IMR-90 (cell line): Measurements from ENCODE around the gene ITIH4. TPM values are rescaled to one million over a fixed set of nuclear protein-coding genes. Genes with fewer than 3 reads are reported as not detected.

ENCODE experiments used
- ATAC-seq: fragments of 200-7000 bp; cut with Tn5 transposase; 2 replicates; pipeline ENCODE4 v1.9.1; 2020; ENCODE audit warnings: low read depth, mild to moderate bottlenecking, moderate library complexity
- BruUV-seq: library from RNA; stranded (reverse); fragments of 400-500 nt; replicated peaks from 2 replicates; lab custom pipeline; 2021; lab: Mats Ljungman, UMichigan
- CTCF ChIA-PET: fragments of 300-600 bp; formaldehyde crosslinking; extraction: SDS; loops from one replicate; lab custom pipeline; 2021; ENCODE audit warnings: antibody characterized with exemption; lab: Yijun Ruan, JAX
- POLR2A ChIA-PET: fragments of 300-600 bp; sonication (Branson Sonifier 250); formaldehyde crosslinking; loops from one replicate; lab custom pipeline; 2022; ENCODE audit warnings: antibody characterized with exemption; ENCODE audit not compliant: unreplicated experiment; lab: Charles Lee
- DNase-seq: peaks from one replicate; pipeline ENCODE4 v3.0.0; 2013
- H2AFZ ChIP-seq: replicated peaks from 2 replicates; pipeline ENCODE3; 2013; ENCODE audit warnings: low read length, mild to moderate bottlenecking; ENCODE audit not compliant: poor library complexity
- H2AK5ac ChIP-seq: 2 replicates; pipeline ENCODE4 v1.6.1; 2013; ENCODE audit warnings: low read depth, low read length, inconsistent platforms
- H2AK9ac ChIP-seq: replicated peaks from 2 replicates; pipeline ENCODE3; 2013; ENCODE audit warnings: mild to moderate bottlenecking, low read depth, low read length, moderate library complexity; ENCODE audit not compliant: poor library complexity
- H2BK120ac ChIP-seq: 2 replicates; pipeline ENCODE4 v1.6.1; 2013; ENCODE audit warnings: low read depth, low read length, inconsistent platforms
- H2BK15ac ChIP-seq: 3 replicates; pipeline ENCODE4 v1.6.1; 2013; ENCODE audit warnings: low read depth, low read length, inconsistent platforms
- H2BK20ac ChIP-seq: 2 replicates; pipeline ENCODE4 v1.6.1; 2013; ENCODE audit warnings: low read depth, mild to moderate bottlenecking, inconsistent platforms, low read length, moderate library complexity
- H2BK5ac ChIP-seq: 2 replicates; pipeline ENCODE4 v1.6.1; 2013; ENCODE audit warnings: mild to moderate bottlenecking, low read depth, low read length, inconsistent platforms; ENCODE audit not compliant: poor library complexity, severe bottlenecking
- H3K14ac ChIP-seq: replicated peaks from 2 replicates; pipeline ENCODE4 v1.6.1; 2013; ENCODE audit warnings: low read depth, low read length, inconsistent platforms
- H3K18ac ChIP-seq: 2 replicates; pipeline ENCODE4 v1.6.1; 2013; ENCODE audit warnings: low read depth, low read length, control low read depth
- H3K23ac ChIP-seq: 2 replicates; pipeline ENCODE4 v1.6.1; 2013; ENCODE audit warnings: low read depth, low read length, inconsistent platforms
- H3K27ac ChIP-seq: 2 replicates; pipeline ENCODE4 v1.5.1; 2013; ENCODE audit warnings: mild to moderate bottlenecking, control low read depth, low read length; ENCODE audit not compliant: insufficient read depth
- H3K27me3 ChIP-seq: 2 replicates; pipeline ENCODE4 v1.6.1; 2013; ENCODE audit warnings: low read length; ENCODE audit not compliant: control insufficient read depth, insufficient read depth
- H3K36me3 ChIP-seq: 2 replicates; pipeline ENCODE4 v1.6.1; 2013; ENCODE audit warnings: low read length, mixed read lengths; ENCODE audit not compliant: control insufficient read depth, insufficient read depth
- H3K4ac ChIP-seq: 2 replicates; pipeline ENCODE4 v1.6.1; 2013; ENCODE audit warnings: low read depth, low read length, inconsistent platforms
- H3K4me1 ChIP-seq: 2 replicates; pipeline ENCODE4 v1.6.1; 2013; ENCODE audit warnings: low read length, mixed read lengths; ENCODE audit not compliant: control insufficient read depth, insufficient read depth
- H3K4me2 ChIP-seq: 2 replicates; pipeline ENCODE4 v1.6.1; 2013; ENCODE audit warnings: low read depth, mild to moderate bottlenecking, control low read depth, low read length, moderate library complexity
- H3K4me3 ChIP-seq: 2 replicates; pipeline ENCODE4 v1.5.1; 2013; ENCODE audit warnings: low read depth, mild to moderate bottlenecking, control low read depth, low read length, moderate library complexity; ENCODE audit not compliant: insufficient read depth
- H3K56ac ChIP-seq: 2 replicates; pipeline ENCODE4 v1.6.1; 2013; ENCODE audit warnings: low read length, inconsistent platforms; ENCODE audit not compliant: insufficient read depth; ENCODE audit errors: extremely low read depth
- H3K79me1 ChIP-seq, 2 experiments: 2 replicates each; pipeline ENCODE4 v1.6.1; 2013; ENCODE audit warnings: low read length in 2 of 2, inconsistent platforms in 1 of 2, low read depth in 1 of 2
- H3K9ac ChIP-seq: 2 replicates; pipeline ENCODE4 v1.6.1; 2013; ENCODE audit warnings: low read depth, low read length, control low read depth
- H3K9me1 ChIP-seq: 2 replicates; pipeline ENCODE4 v1.6.1; 2013; ENCODE audit warnings: low read length, inconsistent platforms; ENCODE audit not compliant: insufficient read depth
- H3K9me3 ChIP-seq: 2 replicates; pipeline ENCODE4 v1.6.1; 2013; ENCODE audit warnings: low read length; ENCODE audit not compliant: control insufficient read depth, insufficient read depth
- H4K20me1 ChIP-seq: 2 replicates; pipeline ENCODE4 v1.6.1; 2013; ENCODE audit warnings: low read length, inconsistent platforms; ENCODE audit not compliant: insufficient read depth
- H4K5ac ChIP-seq: 2 replicates; pipeline ENCODE4 v1.6.1; 2013; ENCODE audit warnings: mild to moderate bottlenecking, low read depth, low read length, control low read depth
- H4K8ac ChIP-seq, 2 experiments: 2 replicates each; pipeline ENCODE4 v1.6.1; 2013; ENCODE audit warnings: low read depth in 2 of 2, low read length in 2 of 2, control low read depth in 1 of 2, inconsistent platforms in 1 of 2
- H4K91ac ChIP-seq: 2 replicates; pipeline ENCODE4 v1.6.1; 2013; ENCODE audit warnings: low read depth, low read length, inconsistent platforms; ENCODE audit not compliant: insufficient read depth
- BHLHE40 ChIP-seq: fragments of 150-350 bp; IDR thresholded peaks from 2 replicates; pipeline ENCODE4 v1.6.1; 2016; ENCODE audit warnings: mild to moderate bottlenecking, low read depth, low read length
- CEBPB ChIP-seq: IDR thresholded peaks from 2 replicates; pipeline ENCODE4 v1.6.1; 2012; ENCODE audit warnings: low read depth, low read length, improper control_type of control experiment
- CHD1 ChIP-seq: IDR thresholded peaks from 2 replicates; pipeline ENCODE4 v1.6.1; 2012; ENCODE audit warnings: low read depth, low read length, improper control_type of control experiment
- CTCF ChIP-seq: conservative IDR thresholded peaks from 2 replicates; pipeline ENCODE4 v1.5.1; 2012; ENCODE audit warnings: mild to moderate bottlenecking, low read depth, low read length, improper control_type of control experiment
- ELK1 ChIP-seq: fragments of 150-350 bp; IDR thresholded peaks from 2 replicates; pipeline ENCODE4 v1.6.1; 2016; ENCODE audit warnings: low read depth, mild to moderate bottlenecking, low read length, moderate library complexity, borderline replicate concordance
- FOS ChIP-seq: fragments of 150-350 bp; IDR thresholded peaks from 2 replicates; pipeline ENCODE4 v1.6.1; 2016; ENCODE audit warnings: low read depth, low read length
- MAFK ChIP-seq: IDR thresholded peaks from 2 replicates; pipeline ENCODE4 v1.6.1; 2012; ENCODE audit warnings: low read depth, low read length, improper control_type of control experiment
- MAZ ChIP-seq: IDR thresholded peaks from 2 replicates; pipeline ENCODE4 v1.6.1; 2012; ENCODE audit warnings: low read depth, mild to moderate bottlenecking, low read length, improper control_type of control experiment, moderate library complexity, borderline replicate concordance
- MXI1 ChIP-seq: IDR thresholded peaks from 2 replicates; pipeline ENCODE4 v1.6.1; 2012; ENCODE audit warnings: low read depth, mild to moderate bottlenecking, low read length, moderate library complexity, borderline replicate concordance
- NFE2L2 ChIP-seq: fragments of 150-350 bp; IDR thresholded peaks from 2 replicates; pipeline ENCODE4 v1.6.1; 2016; ENCODE audit warnings: low read depth, mild to moderate bottlenecking, low read length
- POLR2A ChIP-seq: IDR thresholded peaks from 2 replicates; pipeline ENCODE4 v1.6.1; 2012; ENCODE audit warnings: mild to moderate bottlenecking, low read depth, low read length
- RAD21 ChIP-seq: IDR thresholded peaks from 2 replicates; pipeline ENCODE4 v1.6.1; 2012; ENCODE audit warnings: low read length, improper control_type of control experiment
- RCOR1 ChIP-seq: IDR thresholded peaks from 2 replicates; pipeline ENCODE4 v1.6.1; 2012; ENCODE audit warnings: mild to moderate bottlenecking, low read length, improper control_type of control experiment; ENCODE audit not compliant: insufficient replicate concordance
- RFX5 ChIP-seq: IDR thresholded peaks from 2 replicates; pipeline ENCODE4 v1.8.0; 2012; ENCODE audit warnings: low read depth, mild to moderate bottlenecking, low read length, moderate library complexity
- SMC3 ChIP-seq: fragments of 150-350 bp; IDR thresholded peaks from 2 replicates; pipeline ENCODE4 v1.6.1; 2016; ENCODE audit warnings: low read depth, mild to moderate bottlenecking, antibody characterized with exemption, low read length, moderate library complexity
- USF2 ChIP-seq: fragments of 150-350 bp; IDR thresholded peaks from 2 replicates; pipeline ENCODE4 v1.6.1; 2017; ENCODE audit warnings: mild to moderate bottlenecking, antibody characterized with exemption, low read length, low read depth
- WGBS, 2 experiments: methylation state at CpG; one replicate each; pipeline versions ENCODE4 v1.1.5 to v1.1.7; 2013; ENCODE audit warnings: missing lambda C conversion rate in 2 of 2; ENCODE audit not compliant: insufficient read length in 1 of 2; ENCODE audit errors: extremely low coverage in 2 of 2; 5-methylcytosine and 5-hydroxymethylcytosine counted together
- dilution Hi-C: fragments of 300-500 bp; cut with HindIII; formaldehyde crosslinking; loops from one replicate; pipeline ENCODE4 v1.14.3; 2018; ENCODE audit warnings: low sequenced_read_pairs; ENCODE audit not compliant: unreplicated experiment
- in situ Hi-C: fragments of 300-500 bp; cut with MboI; formaldehyde crosslinking; loops from 3 replicates; pipeline ENCODE4 v1.14.3; 2019; ENCODE audit warnings: low sequenced_read_pairs, inconsistent platforms, mixed read lengths
- intact Hi-C: fragments of 100-400 bp; cut with micrococcal nuclease; formaldehyde crosslinking; loops from 2 replicates; pipeline ENCODE4 v1.10.0; 2022
- polyA plus RNA-seq, 3 experiments: library from polyadenylated mRNA; depleted of rRNA; stranded (reverse); fragments of >200 nt; gene quantifications; 2 replicates each; pipeline ENCODE4 v1.2.3, GENCODE V29; 2012; ENCODE audit warnings: low replicate concordance in 1 of 3
- total RNA-seq: library from RNA; depleted of rRNA; stranded (reverse); fragments of >200 nt; gene quantifications from 2 replicates; pipeline ENCODE4 v1.2.3, GENCODE V29; 2012

Gene ITIH4
- total and polyA plus RNA-seq, 2 of the 4 experiments (the other 2 are of a cell fraction) = 0.26 to 0.36 TPM

GRCh38 chr3:52817221-52817620, 13.3 kb downstream of the ITIH4 start:
- 100% methylated on average over 3 of the region's 10 CpGs; no CpG with 5 or more reads in 1 of the 2 experiments for WGBS, 2 experiments
- dilution Hi-C loops = no loop called here
- ChIA-PET POLR2A (no interaction called here), CTCF (no interaction called here)
- Histone ChIP-seq H2AK5ac (no peak overlapping the region), H3K4ac (no peak overlapping the region), H3K79me1 (no peaks in the 10 kb centered on the region), H3K9me1 (no peaks in the 10 kb centered on the region), H3K9ac (no peak overlapping the region), H4K5ac (no peak overlapping the region), H2AK9ac (no peak overlapping the region), H3K9me3 (no peaks in the 10 kb centered on the region), H3K36me3 (no peaks in the 10 kb centered on the region), H2BK5ac (no peak overlapping the region), H3K4me1 (no peaks in the 10 kb centered on the region), H3K14ac (no peak overlapping the region), H3K4me3 (no peak overlapping the region), H2BK15ac (no peak overlapping the region), H3K27ac (no peak overlapping the region), H3K18ac (no peak overlapping the region), H3K23ac (no peak overlapping the region), H4K20me1 (no peaks in the 10 kb centered on the region), H3K56ac (no peak overlapping the region), H4K8ac (no peak overlapping the region), H4K91ac (no peak overlapping the region), H2AFZ (no peak overlapping the region), H3K27me3 (peaks cover 13% of the 10 kb centered on the region), H2BK20ac (no peak overlapping the region), H2BK120ac (no peak overlapping the region), H3K4me2 (no peak overlapping the region)
- in situ Hi-C loops = no loop called here
- ATAC-seq (no peak), DNase-seq (no peak)
- intact Hi-C loops = no loop called here
- BruUV-seq = no TSS peak
- TF ChIP-seq USF2 (no peak), POLR2A (no peak), FOS (no peak), SMC3 (no peak), CEBPB (no peak), RAD21 (no peak), MAFK (no peak), RFX5 (no peak), ELK1 (no peak), RCOR1 (no peak), CHD1 (no peak), NFE2L2 (no peak), CTCF (no peak), MAZ (no peak), BHLHE40 (no peak), MXI1 (no peak)
